HCEC 1CT (cell line): Measurements from ENCODE around the gene CNRIP1.

Source experiments
- DNase-seq: peaks from one replicate; pipeline ENCODE4 v3.0.0-alpha.2; 2017

Gene CNRIP1

GRCh38 chr2:68291314-68291713, 28.4 kb downstream of the CNRIP1 start:
- DNase-seq, result no peak

- no peak for DNase-seq
These were observed 28.8 kb downstream of the CNRIP1 start for GRCh38 chr2:68290901-68291300.

GRCh38 chr2:68287580-68288441, 31.9 kb downstream of the CNRIP1 start:
- DNase-seq, result no peak

- DNase-seq, result peak; percentile 50
These were observed 34.9 kb downstream of the CNRIP1 start for GRCh38 chr2:68284896-68285295.

- DNase-seq, result no peak
These were observed 36.3 kb downstream of the CNRIP1 start for GRCh38 chr2:68283419-68283812.

- DNase-seq, result peak; percentile 51
These were observed 36.8 kb downstream of the CNRIP1 start for GRCh38 chr2:68282811-68283418.

- DNase-seq, result no peak
These were observed 39.0 kb downstream of the CNRIP1 start for GRCh38 chr2:68280796-68281195.

GRCh38 chr2:68280348-68280747, 39.4 kb downstream of the CNRIP1 start:
- no peak for DNase-seq

- no peak for DNase-seq
These were observed 40.1 kb downstream of the CNRIP1 start for GRCh38 chr2:68279691-68280090.

GRCh38 chr2:68278169-68278568, 41.6 kb downstream of the CNRIP1 start:
- peak; percentile 7 for DNase-seq

- DNase-seq, result no peak
These were observed 45.7 kb downstream of the CNRIP1 start for GRCh38 chr2:68274022-68274421.

GRCh38 chr2:68272246-68272994, 47.3 kb downstream of the CNRIP1 start:
- DNase-seq, result no peak

- DNase-seq, result no peak
These were observed 53.1 kb downstream of the CNRIP1 start for GRCh38 chr2:68266655-68267054.

GRCh38 chr2:68263632-68264031, 56.1 kb downstream of the CNRIP1 start:
- no peak for DNase-seq

GRCh38 chr2:68258851-68259250, 60.9 kb downstream of the CNRIP1 start:
- no peak for DNase-seq

GRCh38 chr2:68256093-68256450, 63.7 kb downstream of the CNRIP1 start:
- peak; percentile 64 for DNase-seq

GRCh38 chr2:68253219-68254068, 66.3 kb downstream of the CNRIP1 start:
- no peak for DNase-seq

- peak; percentile 98 for DNase-seq
These were observed 67.1 kb downstream of the CNRIP1 start, which contains the start of gene PPP3R1 for GRCh38 chr2:68252400-68253218. Gene PPP3R1 (minus strand): TSS chr2:68252532. CDS start chr2:68252127, 405 bp downstream.

- no peak for DNase-seq
These were observed 67.8 kb downstream of the CNRIP1 start for GRCh38 chr2:68251855-68252399.

- DNase-seq, result peak; percentile 87
These were observed 68.4 kb downstream of the CNRIP1 start for GRCh38 chr2:68251187-68251854.

GRCh38 chr2:68250652-68251186, 69.0 kb downstream of the CNRIP1 start:
- no peak for DNase-seq
